C4-2B (cell line): Measurements from ENCODE around the gene ATG9B.
"Not testable (repeated sequence)": the region's sequence is repeated elsewhere in the genome, so short reads cannot be mapped to it uniquely, and the experiment has no call there.

Experiments used
- H3K27ac ChIP-seq: fragments of 450-650 bp; 2 replicates; pipeline ENCODE4 v1.5.1; 2017
- CTCF ChIP-seq: fragments of 450-650 bp; conservative IDR thresholded peaks from 2 replicates; pipeline ENCODE4 v1.5.1; 2017; ENCODE audit warnings: mild to moderate bottlenecking
- ZFX ChIP-seq: fragments of 450-650 bp; IDR thresholded peaks from 2 replicates; pipeline ENCODE4 v1.6.1; 2017

The ATG9B gene

GRCh38 chr7:151047976-151048815, 23.9 kb upstream of the ATG9B start, which contains the start of gene ASIC3:
Gene ASIC3 (plus strand): TSS chr7:151048531. CDS start chr7:151048886, 355 bp downstream.
- TF ChIP-seq CTCF: no peak
- TF ChIP-seq ZFX: no peak
- no peak within 1 kb of the TSS for H3K27ac ChIP-seq

DNA sequence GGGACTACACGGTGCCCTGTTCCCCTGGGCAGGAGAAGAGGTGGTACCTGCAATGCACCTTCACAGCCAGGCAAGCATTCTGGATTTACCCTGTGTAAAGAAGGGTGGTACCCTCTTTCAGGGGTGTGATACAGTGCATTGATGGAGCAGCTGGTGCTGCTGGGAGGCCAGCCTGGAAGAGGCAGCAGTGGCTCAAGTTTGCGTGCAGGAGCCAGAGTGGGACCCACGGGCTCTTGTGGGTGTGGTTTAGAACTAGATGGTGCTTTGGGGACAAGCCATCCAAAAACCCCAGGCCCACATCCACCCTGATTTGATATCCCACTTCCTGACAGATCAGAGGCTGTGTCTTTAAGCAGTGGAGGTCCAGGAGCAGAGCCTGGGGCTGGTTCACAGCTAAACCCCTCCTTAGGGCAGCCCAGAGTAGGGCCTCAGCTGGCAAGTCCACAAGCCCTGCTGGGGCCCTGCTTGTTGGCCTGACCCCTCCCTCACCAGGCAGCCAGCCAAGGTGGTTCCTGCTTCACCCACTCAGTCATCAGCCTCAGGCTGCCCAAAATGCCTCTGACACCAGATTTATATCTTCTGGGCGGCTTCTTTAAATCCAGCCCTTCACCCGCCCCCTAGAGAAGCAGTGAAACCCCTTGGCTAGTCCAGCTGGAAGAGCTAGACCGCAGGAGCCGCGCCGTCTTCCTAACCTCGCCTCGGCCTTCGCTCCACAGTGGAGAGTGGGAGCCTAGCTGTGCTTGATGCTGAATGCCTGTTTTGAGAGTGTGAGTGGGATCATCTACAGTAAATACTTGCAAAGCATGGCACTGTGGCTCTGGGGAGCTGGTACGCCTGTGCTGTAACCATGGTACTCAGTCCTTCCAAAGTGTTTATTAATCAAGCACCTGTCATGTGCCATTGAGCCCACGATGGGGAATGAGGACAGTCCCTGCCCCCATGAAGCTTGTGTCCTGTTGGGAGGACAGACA, 22.6 kb upstream of the ATG9B start:
- H3K27ac ChIP-seq: no peak overlapping the region
- TF ChIP-seq ZFX (no peak), CTCF (no peak)

GRCh38 chr7:151045967-151046366, 21.7 kb upstream of the ATG9B start:
- no peak overlapping the region for H3K27ac ChIP-seq
- TF ChIP-seq CTCF: no peak
- TF ChIP-seq ZFX: no peak

DNA sequence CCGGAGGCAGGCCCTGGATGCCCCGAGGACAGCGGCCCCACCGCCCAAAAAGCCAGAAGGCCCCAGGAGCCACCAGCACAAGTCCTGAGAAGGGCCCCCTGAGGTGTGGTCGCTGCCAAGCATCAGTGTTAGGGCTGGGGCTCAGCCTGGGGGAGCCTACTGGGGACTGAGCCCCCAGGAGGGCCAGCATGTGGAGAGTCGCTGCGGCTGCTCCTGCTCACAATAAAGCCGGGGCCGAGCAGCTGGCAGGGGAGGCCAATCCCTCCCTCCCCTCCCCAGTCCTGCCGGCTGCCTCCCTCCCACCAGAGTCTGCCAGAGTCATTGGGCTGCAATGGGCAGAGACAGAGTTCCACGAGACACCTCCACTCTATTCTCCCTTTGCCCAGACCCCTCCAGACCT, 21.0 kb upstream of the ATG9B start:
- H3K27ac ChIP-seq: no peak overlapping the region
- TF ChIP-seq ZFX: no peak
- TF ChIP-seq CTCF: no peak

DNA sequence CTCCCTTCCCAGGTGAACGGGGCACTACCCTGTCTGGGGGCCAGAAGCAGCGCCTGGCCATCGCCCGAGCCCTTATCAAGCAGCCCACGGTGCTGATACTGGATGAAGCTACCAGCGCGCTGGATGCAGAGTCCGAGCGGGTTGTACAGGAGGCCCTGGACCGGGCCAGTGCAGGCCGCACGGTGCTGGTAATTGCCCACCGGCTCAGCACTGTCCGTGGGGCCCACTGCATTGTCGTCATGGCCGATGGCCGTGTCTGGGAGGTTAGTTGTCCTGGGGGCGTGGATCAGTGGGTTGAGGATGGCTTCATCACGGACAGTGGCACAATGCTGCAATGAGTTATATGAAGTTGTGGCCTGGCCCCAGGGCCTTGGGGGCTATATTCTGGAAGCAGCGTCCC, 19.7 kb upstream of the ATG9B start:
- no peak overlapping the region for H3K27ac ChIP-seq
- TF ChIP-seq CTCF (no peak), ZFX (no peak)

GRCh38 chr7:151043449-151043848, 19.2 kb upstream of the ATG9B start:
- not testable (repeated sequence) for H3K27ac ChIP-seq

DNA sequence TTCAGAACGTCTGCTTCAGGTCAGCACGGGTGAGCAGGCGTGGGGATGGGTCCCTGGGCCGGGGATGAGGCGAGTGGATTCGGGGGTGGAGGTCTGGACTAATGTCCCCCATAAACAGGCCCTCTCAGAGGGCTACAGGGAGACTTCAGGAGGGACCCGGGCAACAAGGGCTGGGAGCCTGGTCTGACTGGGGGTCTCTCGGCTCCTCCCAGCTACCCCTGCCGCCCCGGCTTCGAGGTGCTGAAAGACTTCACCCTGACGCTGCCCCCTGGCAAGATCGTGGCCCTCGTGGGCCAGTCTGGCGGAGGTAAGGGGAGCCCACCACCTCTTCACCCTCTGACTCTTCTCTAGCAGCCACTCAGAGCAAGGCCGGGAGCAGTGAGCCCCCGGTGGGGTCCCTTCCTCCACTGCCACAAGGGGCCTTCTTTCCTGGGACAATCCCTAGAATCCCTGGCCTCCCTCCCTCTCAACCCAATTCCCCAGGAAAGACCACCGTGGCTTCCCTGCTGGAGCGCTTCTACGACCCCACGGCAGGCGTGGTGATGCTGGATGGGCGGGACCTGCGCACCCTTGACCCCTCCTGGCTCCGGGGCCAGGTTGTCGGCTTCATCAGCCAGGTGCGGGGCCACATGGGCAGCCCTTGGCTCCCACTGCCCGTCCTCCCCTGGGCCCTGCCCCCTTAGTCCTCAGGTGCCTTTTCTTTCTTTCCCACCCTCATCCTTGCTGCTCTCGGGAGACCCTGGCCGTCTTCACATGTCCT, 16.5 kb upstream of the ATG9B start:
- no peak overlapping the region for H3K27ac ChIP-seq
- TF ChIP-seq ZFX: no peak
- TF ChIP-seq CTCF: no peak
